Suprapubic skin (tissue), 4 donors: ENCODE measurements around the gene RXRB.

ENCODE experiments used
- CTCF ChIP-seq, 2 donors: fragments of 200-600 bp in 1 of 2; fragments of 450-650 bp in 1 of 2; sonication (generic) in 1 of 2; IDR thresholded peaks; one replicate each; pipeline ENCODE4 v1.5.1; 2016 to 2019; ENCODE audit warnings: antibody characterized with exemption in 2 of 2, mild to moderate bottlenecking in 1 of 2, moderate library complexity in 1 of 2
- POLR2A ChIP-seq, 2 donors: fragments of 450-650 bp; IDR thresholded peaks; one replicate each; pipeline ENCODE4 v1.6.1; 2017; ENCODE audit warnings: antibody characterized with exemption in 2 of 2, mild to moderate bottlenecking in 2 of 2, moderate library complexity in 2 of 2
- POLR2AphosphoS5 ChIP-seq, 3 donors: sonication (generic); formaldehyde crosslinking; IDR thresholded peaks; one replicate each; pipeline ENCODE4 v1.6.1; 2017; ENCODE audit warnings: antibody characterized with exemption in 3 of 3

- TF ChIP-seq POLR2AphosphoS5 (IDR thresholded peaks at IDR 0.05), result no peak
- no peak for TF ChIP-seq CTCF (IDR thresholded peaks at IDR 0.05)
- TF ChIP-seq POLR2A (IDR thresholded peaks at IDR 0.05), result no peak
Measured at GRCh38 chr6:33211666-33212422, 11.4 kb upstream of the RXRB start.
